HG02763 (cell line): ENCODE data around the gene MAP3K14.

Experiments used
- ATAC-seq: cut with Tn5 transposase; IDR thresholded peaks from one replicate; pipeline ENCODE4 v1.9.1; 2021; ENCODE audit warnings: mild to moderate bottlenecking, moderate library complexity; ENCODE audit not compliant: unreplicated experiment

MAP3K14 gene

GRCh38 chr17:45339646-45340605 lies 23.1 kb upstream of the MAP3K14 start:
- no peak for ATAC-seq

GRCh38 chr17:45338996-45339535 lies 22.2 kb upstream of the MAP3K14 start:
- no peak for ATAC-seq

- no peak for ATAC-seq
Observed at GRCh38 chr17:45338023-45338781, 21.4 kb upstream of the MAP3K14 start.

- no peak for ATAC-seq
Observed at GRCh38 chr17:45336390-45337182, 19.8 kb upstream of the MAP3K14 start.

GRCh38 chr17:45335721-45336120 lies 18.9 kb upstream of the MAP3K14 start:
- no peak for ATAC-seq

- ATAC-seq = no peak
Observed at GRCh38 chr17:45334701-45335677, 18.2 kb upstream of the MAP3K14 start.

- no peak for ATAC-seq
Observed at GRCh38 chr17:45334231-45334630, 17.4 kb upstream of the MAP3K14 start.

- no peak for ATAC-seq
Observed at GRCh38 chr17:45333702-45334092, 16.9 kb upstream of the MAP3K14 start.

GRCh38 chr17:45332989-45333701 lies 16.3 kb upstream of the MAP3K14 start:
- ATAC-seq = no peak

- no peak for ATAC-seq
Observed at GRCh38 chr17:45332505-45332904, 15.7 kb upstream of the MAP3K14 start.

GRCh38 chr17:45326626-45327025 lies 9.8 kb upstream of the MAP3K14 start:
- ATAC-seq = no peak

- no peak for ATAC-seq
Observed at GRCh38 chr17:45325810-45326209, 9.0 kb upstream of the MAP3K14 start.

GRCh38 chr17:45324336-45324735 lies 7.5 kb upstream of the MAP3K14 start:
- ATAC-seq = no peak

- no peak for ATAC-seq
Observed at GRCh38 chr17:45322168-45322567, 5.3 kb upstream of the MAP3K14 start.

GRCh38 chr17:45320931-45321461 lies 4.2 kb upstream of the MAP3K14 start:
- ATAC-seq = no peak

- no peak for ATAC-seq
Observed at GRCh38 chr17:45320349-45320930, 3.6 kb upstream of the MAP3K14 start.

GRCh38 chr17:45319239-45319703 lies 2.5 kb upstream of the MAP3K14 start:
- no peak for ATAC-seq

GRCh38 chr17:45318561-45319230 lies 1.9 kb upstream of the MAP3K14 start:
- ATAC-seq = no peak
